Stimulated activated CD4-positive, alpha-beta T cell treated with anti-CD3 and anti-CD28 coated beads, Interleukin-12 subunit alpha, Interleukin-12 subunit beta, amount 100 ng/mL, for 48 hours (primary cell): ENCODE results near the gene ZNFX1.

ENCODE experiments used
- DNase-seq, 3 donors: peaks; one replicate each; pipeline ENCODE4 v3.0.0-alpha.2; 2020; ENCODE audit warnings: low read depth in 2 of 3, low spot score in 1 of 3

The ZNFX1 gene

GRCh38 chr20:49293122-49293521 is 15.3 kb upstream of the ZNFX1 start:
- no peak for DNase-seq

GRCh38 chr20:49292010-49292409 is 14.2 kb upstream of the ZNFX1 start:
- no peak for DNase-seq

GRCh38 chr20:49291200-49291599 is 13.3 kb upstream of the ZNFX1 start:
- no peak for DNase-seq

GRCh38 chr20:49290608-49291191 is 12.8 kb upstream of the ZNFX1 start:
- DNase-seq: no peak

GRCh38 chr20:49288784-49289696 is 11.2 kb upstream of the ZNFX1 start:
- no peak for DNase-seq

GRCh38 chr20:49288250-49288751 is 10.4 kb upstream of the ZNFX1 start:
- DNase-seq: no peak

- no peak for DNase-seq
These were observed 9.8 kb upstream of the ZNFX1 start for GRCh38 chr20:49287555-49288249.

- DNase-seq: no peak
These were observed 9.1 kb upstream of the ZNFX1 start for GRCh38 chr20:49286689-49287551.

GRCh38 chr20:49285813-49286494 is 8.1 kb upstream of the ZNFX1 start:
- DNase-seq: no peak

GRCh38 chr20:49285233-49285668 is 7.4 kb upstream of the ZNFX1 start:
- no peak for DNase-seq

GRCh38 chr20:49284818-49285217 is 7.0 kb upstream of the ZNFX1 start:
- peak in 1 of 3 donors; percentile 8 for DNase-seq

- peak in 1 of 3 donors; percentile 6 for DNase-seq
These were observed 6.1 kb upstream of the ZNFX1 start for GRCh38 chr20:49283703-49284625.

GRCh38 chr20:49283176-49283702 is 5.4 kb upstream of the ZNFX1 start:
- peak in 1 of 3 donors; percentile 9 for DNase-seq

GRCh38 chr20:49282584-49283171 is 4.8 kb upstream of the ZNFX1 start:
- DNase-seq: peak in 1 of 3 donors; percentile 21

- DNase-seq: no peak
These were observed 4.1 kb upstream of the ZNFX1 start for GRCh38 chr20:49281913-49282467.

GRCh38 chr20:49281059-49281912 is 3.4 kb upstream of the ZNFX1 start:
- peak in 1 of 3 donors; percentile 10 for DNase-seq

GRCh38 chr20:49280463-49281058 is 2.7 kb upstream of the ZNFX1 start:
- DNase-seq: peak in 1 of 3 donors; percentile 30
